HEK293 (cell line): ENCODE data around the gene FZD2.
A peak's percentile ranks its signal among the peaks of the same experiment; 100 is the strongest.

ENCODE experiments used
- CTCF ChIP-seq: fragments of 450-650 bp; formaldehyde crosslinking; IDR thresholded peaks from 2 replicates; pipeline ENCODE4 v1.5.1; 2016; ENCODE audit warnings: missing biosample characterization, missing genetic modification characterization
- GFI1B ChIP-seq: fragments of 450-650 bp; formaldehyde crosslinking; IDR thresholded peaks from 2 replicates; pipeline ENCODE4 v1.5.1; 2016; ENCODE audit warnings: missing biosample characterization, missing genetic modification characterization
- HOXD13 ChIP-seq: sonication (generic); formaldehyde crosslinking; IDR thresholded peaks from 2 replicates; pipeline ENCODE4 v1.8.0; 2022; ENCODE audit warnings: missing genetic modification reagents, borderline replicate concordance
- KLF7 ChIP-seq: fragments of 450-650 bp; formaldehyde crosslinking; IDR thresholded peaks from 2 replicates; pipeline ENCODE4 v1.5.1; 2016; ENCODE audit warnings: missing biosample characterization, missing genetic modification characterization, borderline replicate concordance
- KLF8 ChIP-seq: fragments of 450-650 bp; formaldehyde crosslinking; IDR thresholded peaks from 2 replicates; pipeline ENCODE4 v1.5.1; 2016; ENCODE audit warnings: missing biosample characterization, missing genetic modification characterization
- MYNN ChIP-seq: fragments of 450-650 bp; formaldehyde crosslinking; IDR thresholded peaks from 2 replicates; pipeline ENCODE4 v1.5.1; 2016; ENCODE audit warnings: missing biosample characterization, missing genetic modification characterization, borderline replicate concordance
- SCRT2 ChIP-seq: fragments of 450-650 bp; formaldehyde crosslinking; IDR thresholded peaks from 2 replicates; pipeline ENCODE4 v1.5.1; 2016; ENCODE audit warnings: missing biosample characterization, missing genetic modification characterization
- SP2 ChIP-seq: fragments of 450-650 bp; formaldehyde crosslinking; IDR thresholded peaks from 2 replicates; pipeline ENCODE4 v1.5.1; 2016; ENCODE audit warnings: missing biosample characterization, missing genetic modification characterization
- SP3 ChIP-seq: fragments of 450-650 bp; formaldehyde crosslinking; IDR thresholded peaks from 2 replicates; pipeline ENCODE4 v1.5.1; 2016; ENCODE audit warnings: missing biosample characterization, missing genetic modification characterization
- YY1 ChIP-seq: fragments of 450-650 bp; formaldehyde crosslinking; IDR thresholded peaks from 2 replicates; pipeline ENCODE4 v1.5.1; 2018; ENCODE audit warnings: missing biosample characterization, missing genetic modification characterization
- ZBTB17 ChIP-seq: fragments of 450-650 bp; formaldehyde crosslinking; IDR thresholded peaks from 2 replicates; pipeline ENCODE4 v1.5.1; 2016; ENCODE audit warnings: missing biosample characterization, missing genetic modification characterization
- ZBTB7A ChIP-seq: fragments of 450-650 bp; formaldehyde crosslinking; IDR thresholded peaks from 2 replicates; pipeline ENCODE4 v1.5.1; 2016; ENCODE audit warnings: low read depth, missing biosample characterization, missing genetic modification characterization
- ZFHX2 ChIP-seq: fragments of 450-650 bp; formaldehyde crosslinking; conservative IDR thresholded peaks from 2 replicates; pipeline ENCODE4 v1.5.1; 2016; ENCODE audit warnings: missing biosample characterization, missing genetic modification characterization
- ZFP69B ChIP-seq: fragments of 450-650 bp; formaldehyde crosslinking; IDR thresholded peaks from 2 replicates; pipeline ENCODE4 v1.5.1; 2016; ENCODE audit warnings: missing biosample characterization, missing genetic modification characterization
- ZNF10 ChIP-seq: fragments of 450-650 bp; formaldehyde crosslinking; IDR thresholded peaks from 2 replicates; pipeline ENCODE4 v1.5.1; 2017; ENCODE audit warnings: missing biosample characterization, missing genetic modification characterization
- ZNF112 ChIP-seq: fragments of 450-650 bp; formaldehyde crosslinking; IDR thresholded peaks from 2 replicates; pipeline ENCODE4 v1.5.0; 2017; ENCODE audit warnings: missing biosample characterization, missing genetic modification characterization
- ZNF133 ChIP-seq: fragments of 450-650 bp; formaldehyde crosslinking; IDR thresholded peaks from 2 replicates; pipeline ENCODE4 v1.5.1; 2016; ENCODE audit warnings: missing biosample characterization, missing genetic modification characterization
- ZNF174 ChIP-seq: fragments of 450-650 bp; formaldehyde crosslinking; IDR thresholded peaks from 2 replicates; pipeline ENCODE4 v1.5.0; 2017; ENCODE audit warnings: missing biosample characterization, mild to moderate bottlenecking, missing genetic modification characterization
- ZNF248 ChIP-seq: fragments of 450-650 bp; formaldehyde crosslinking; IDR thresholded peaks from 2 replicates; pipeline ENCODE4 v1.5.1; 2017; ENCODE audit warnings: missing biosample characterization, missing genetic modification characterization
- ZNF426 ChIP-seq: fragments of 450-650 bp; formaldehyde crosslinking; IDR thresholded peaks from 2 replicates; pipeline ENCODE4 v1.5.1; 2017; ENCODE audit warnings: missing biosample characterization, missing genetic modification characterization, mild to moderate bottlenecking, inconsistent platforms, moderate library complexity
- ZNF501 ChIP-seq: fragments of 450-650 bp; formaldehyde crosslinking; IDR thresholded peaks from 2 replicates; pipeline ENCODE4 v1.5.1; 2016; ENCODE audit warnings: missing biosample characterization, missing genetic modification characterization
- ZNF530 ChIP-seq: fragments of 450-650 bp; formaldehyde crosslinking; IDR thresholded peaks from 2 replicates; pipeline ENCODE4 v1.5.1; 2016; ENCODE audit warnings: low read depth, missing biosample characterization, missing genetic modification characterization
- ZNF549 ChIP-seq: fragments of 450-650 bp; IDR thresholded peaks from 2 replicates; pipeline ENCODE4 v1.5.1; 2018; ENCODE audit warnings: missing biosample characterization, missing genetic modification characterization, mild to moderate bottlenecking, inconsistent platforms, moderate library complexity
- ZNF560 ChIP-seq: fragments of 450-650 bp; formaldehyde crosslinking; IDR thresholded peaks from 2 replicates; pipeline ENCODE4 v1.5.1; 2017; ENCODE audit warnings: missing biosample characterization, missing genetic modification characterization, borderline replicate concordance
- ZNF623 ChIP-seq: fragments of 450-650 bp; formaldehyde crosslinking; IDR thresholded peaks from 2 replicates; pipeline ENCODE4 v1.5.1; 2016; ENCODE audit warnings: missing biosample characterization, missing genetic modification characterization
- ZNF658 ChIP-seq: fragments of 450-650 bp; formaldehyde crosslinking; IDR thresholded peaks from 2 replicates; pipeline ENCODE4; 2016; ENCODE audit warnings: missing biosample characterization, missing genetic modification characterization
- ZNF664 ChIP-seq: fragments of 450-650 bp; formaldehyde crosslinking; IDR thresholded peaks from 2 replicates; pipeline ENCODE4 v1.5.1; 2016; ENCODE audit warnings: missing biosample characterization, missing genetic modification characterization
- ZNF670 ChIP-seq: fragments of 450-650 bp; formaldehyde crosslinking; IDR thresholded peaks from 2 replicates; pipeline ENCODE4 v1.5.1; 2016; ENCODE audit warnings: missing biosample characterization, missing genetic modification characterization, low read depth
- ZNF776 ChIP-seq: fragments of 450-650 bp; formaldehyde crosslinking; IDR thresholded peaks from 2 replicates; pipeline ENCODE4 v1.5.0; 2017; ENCODE audit warnings: missing biosample characterization, missing genetic modification characterization, borderline replicate concordance
- ZNF777 ChIP-seq: fragments of 450-650 bp; formaldehyde crosslinking; IDR thresholded peaks from 2 replicates; pipeline ENCODE4 v1.5.1; 2017; ENCODE audit warnings: missing biosample characterization, missing genetic modification characterization, borderline replicate concordance
- ZNF792 ChIP-seq: fragments of 450-650 bp; formaldehyde crosslinking; IDR thresholded peaks from 2 replicates; pipeline ENCODE4 v1.5.1; 2016; ENCODE audit warnings: missing biosample characterization, missing genetic modification characterization
- ZNF837 ChIP-seq: fragments of 450-650 bp; formaldehyde crosslinking; IDR thresholded peaks from 2 replicates; pipeline ENCODE4 v1.5.1; 2016; ENCODE audit warnings: missing biosample characterization, missing genetic modification characterization
- ZSCAN18 ChIP-seq: fragments of 450-650 bp; formaldehyde crosslinking; IDR thresholded peaks from 2 replicates; pipeline ENCODE4 v1.5.1; 2016; ENCODE audit warnings: missing biosample characterization, missing genetic modification characterization
- ZXDB ChIP-seq: fragments of 450-650 bp; formaldehyde crosslinking; IDR thresholded peaks from 2 replicates; pipeline ENCODE4 v1.5.1; 2016; ENCODE audit warnings: missing biosample characterization, missing genetic modification characterization
- TF ChIP-seq, protein P1 (sequence below): fragments of 450-650 bp; formaldehyde crosslinking; IDR thresholded peaks from 2 replicates; pipeline ENCODE4 v1.5.1; 2016; ENCODE audit warnings: missing biosample characterization, missing genetic modification characterization
- TF ChIP-seq, protein P2 (sequence below): fragments of 450-650 bp; formaldehyde crosslinking; IDR thresholded peaks from 2 replicates; pipeline ENCODE4 v1.5.1; 2016; ENCODE audit warnings: missing biosample characterization, missing genetic modification characterization

The FZD2 gene

DNA sequence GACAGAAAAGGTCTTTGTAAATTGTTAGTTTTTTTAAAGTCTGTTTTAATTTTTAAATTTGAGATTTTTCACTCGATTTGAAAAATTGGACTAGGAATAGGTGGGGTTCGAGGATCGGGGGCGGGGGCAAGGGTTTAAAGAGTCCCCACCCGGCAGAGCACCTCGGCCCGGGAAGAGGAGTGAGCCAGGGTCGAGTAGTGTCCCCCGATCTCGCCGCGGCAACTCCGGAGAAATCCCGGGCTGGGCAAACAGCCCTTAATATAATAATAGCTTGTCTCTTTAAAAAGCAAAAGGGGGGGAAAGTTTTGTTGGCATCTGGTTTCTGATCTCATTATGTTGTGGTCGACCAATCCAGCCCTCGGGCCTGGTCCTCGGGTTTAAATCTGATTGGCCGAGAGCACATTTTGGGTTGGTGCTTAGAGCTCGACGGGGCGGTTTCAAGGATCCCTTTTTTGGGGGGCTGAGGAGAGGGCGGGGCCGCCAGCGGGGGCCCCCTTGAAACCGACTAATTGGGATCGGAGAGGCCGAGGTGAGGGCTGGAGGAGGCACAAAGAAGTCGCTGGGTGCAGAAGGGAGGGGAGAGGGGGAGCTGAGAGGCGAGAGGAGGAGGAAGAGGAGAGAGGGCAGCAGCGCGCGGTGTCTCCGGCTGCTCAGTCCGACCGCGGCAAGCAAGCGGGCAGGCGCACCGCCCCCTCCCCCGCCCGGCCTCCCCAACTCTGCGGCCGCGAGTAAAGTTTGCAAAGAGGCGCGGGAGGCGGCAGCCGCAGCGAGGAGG, at the start of gene FZD2 (continued):
- TF ChIP-seq ZNF658 (tag by site-specific recombination) (no peak), ZNF501 (no peak), ZNF664 (0 out of 2 replicates have a peak, but pooled peaks have one; percentile 10), ZSCAN18 (tag by site-specific recombination) (no peak), ZNF670 (tag by site-specific recombination) (no peak), ZNF10 (no peak), ZFHX2 (tag by site-specific recombination) (peak; percentile 71), SCRT2 (no peak), ZNF792 (tag by site-specific recombination) (no peak), ZNF623 (tag by site-specific recombination) (0 out of 2 replicates have a peak, but pooled peaks have one; percentile 30), ZBTB7A (tag by site-specific recombination) (peak; percentile 91), ZNF777 (tag by site-specific recombination) (peak; percentile 90; the same call in 1 of the 2 replicates), YY1 (tag by site-specific recombination) (no peak), ZNF530 (tag by site-specific recombination) (no peak), ZNF776 (no peak), ZBTB17 (tag by site-specific recombination) (peak; percentile 57), ZNF837 (no peak), ZNF174 (tag by site-specific recombination) (no peak), MYNN (tag by site-specific recombination) (0 out of 2 replicates have a peak, but pooled peaks have one; percentile 29), ZNF133 (tag by site-specific recombination) (no peak), ZXDB (tag by site-specific recombination) (peak; percentile 80), ZNF112 (tag by site-specific recombination) (no peak), SP2 (tag by site-specific recombination) (peak; percentile 83), GFI1B (tag by site-specific recombination) (no peak), KLF8 (peak; percentile 90), ZNF426 (tag by site-specific recombination) (no peak), ZNF248 (tag by site-specific recombination) (no peak), SP3 (tag by site-specific recombination) (peak; percentile 88), HOXD13 (no peak), ZFP69B (tag by site-specific recombination) (peak; percentile 62), CTCF (tag by site-specific recombination) (no peak), ZNF560 (tag by site-specific recombination) (no peak), ZNF549 (tag by site-specific recombination) (no peak), KLF7 (tag by site-specific recombination) (peak; percentile 87; the same call in 1 of the 2 replicates)
- TF ChIP-seq, protein P1, sequence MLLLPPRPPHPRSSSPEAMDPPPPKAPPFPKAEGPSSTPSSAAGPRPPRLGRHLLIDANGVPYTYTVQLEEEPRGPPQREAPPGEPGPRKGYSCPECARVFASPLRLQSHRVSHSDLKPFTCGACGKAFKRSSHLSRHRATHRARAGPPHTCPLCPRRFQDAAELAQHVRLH (tag by site-specific recombination): peak; percentile 87
- TF ChIP-seq, protein P2, sequence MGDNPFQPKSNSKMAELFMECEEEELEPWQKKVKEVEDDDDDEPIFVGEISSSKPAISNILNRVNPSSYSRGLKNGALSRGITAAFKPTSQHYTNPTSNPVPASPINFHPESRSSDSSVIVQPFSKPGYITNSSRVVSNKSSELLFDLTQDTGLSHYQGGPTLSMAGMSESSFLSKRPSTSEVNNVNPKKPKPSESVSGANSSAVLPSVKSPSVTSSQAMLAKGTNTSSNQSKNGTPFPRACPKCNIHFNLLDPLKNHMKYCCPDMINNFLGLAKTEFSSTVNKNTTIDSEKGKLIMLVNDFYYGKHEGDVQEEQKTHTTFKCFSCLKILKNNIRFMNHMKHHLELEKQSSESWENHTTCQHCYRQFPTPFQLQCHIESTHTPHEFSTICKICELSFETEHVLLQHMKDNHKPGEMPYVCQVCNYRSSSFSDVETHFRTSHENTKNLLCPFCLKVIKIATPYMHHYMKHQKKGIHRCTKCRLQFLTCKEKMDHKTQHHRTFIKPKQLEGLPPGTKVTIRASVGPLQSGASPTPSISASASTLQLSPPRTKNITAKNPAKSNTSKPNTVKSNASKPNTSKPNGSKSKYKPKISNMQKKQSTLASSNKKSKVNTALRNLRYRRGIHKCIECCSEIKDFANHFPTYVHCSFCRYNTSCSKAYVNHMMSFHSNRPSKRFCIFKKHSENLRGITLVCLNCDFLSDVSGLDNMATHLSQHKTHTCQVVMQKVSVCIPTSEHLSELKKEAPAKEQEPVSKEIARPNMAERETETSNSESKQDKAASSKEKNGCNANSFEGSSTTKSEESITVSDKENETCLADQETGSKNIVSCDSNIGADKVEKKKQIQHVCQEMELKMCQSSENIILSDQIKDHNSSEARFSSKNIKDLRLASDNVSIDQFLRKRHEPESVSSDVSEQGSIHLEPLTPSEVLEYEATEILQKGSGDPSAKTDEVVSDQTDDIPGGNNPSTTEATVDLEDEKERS (tag by site-specific recombination): peak; percentile 95
